HEK293T (cell line): ENCODE results near the gene TLR2.

ENCODE experiments used
- ARNT ChIP-seq: fragments of 450-650 bp; IDR thresholded peaks from 2 replicates; pipeline ENCODE4 v1.6.1; 2017; ENCODE audit warnings: mild to moderate bottlenecking
- BHLHE40 ChIP-seq: fragments of 450-650 bp; IDR thresholded peaks from 2 replicates; pipeline ENCODE4 v1.6.1; 2016; ENCODE audit warnings: mild to moderate bottlenecking, moderate library complexity, borderline replicate concordance
- ELF4 ChIP-seq: fragments of 450-650 bp; IDR thresholded peaks from 2 replicates; pipeline ENCODE4 v1.6.1; 2017; ENCODE audit warnings: antibody characterized with exemption
- HDGF ChIP-seq: fragments of 450-650 bp; IDR thresholded peaks from 2 replicates; pipeline ENCODE4 v1.6.1; 2017; ENCODE audit warnings: antibody characterized with exemption, borderline replicate concordance
- L3MBTL2 ChIP-seq: fragments of 450-650 bp; conservative IDR thresholded peaks from 2 replicates; pipeline ENCODE4 v1.6.1; 2016; ENCODE audit warnings: mild to moderate bottlenecking
- SP1 ChIP-seq: fragments of 450-650 bp; IDR thresholded peaks from 2 replicates; pipeline ENCODE4 v1.6.1; 2017
- SUZ12 ChIP-seq: fragments of 450-650 bp; IDR thresholded peaks from 2 replicates; pipeline ENCODE4 v1.6.1; 2016; ENCODE audit warnings: mild to moderate bottlenecking
- TARDBP ChIP-seq: fragments of 450-650 bp; IDR thresholded peaks from 2 replicates; pipeline ENCODE4 v1.6.1; 2016

- TF ChIP-seq SUZ12: no peak
- TF ChIP-seq SP1: no peak
- no peak for TF ChIP-seq BHLHE40
- TF ChIP-seq HDGF: no peak
- no peak for TF ChIP-seq L3MBTL2
- no peak for TF ChIP-seq ELF4
- no peak for TF ChIP-seq TARDBP
- no peak for TF ChIP-seq ARNT
Observed at GRCh38 chr4:153713866-153714646, 30.0 kb downstream of the TLR2 start.
